Right atrium auricular region (tissue), 2 donors: ENCODE measurements around the gene ZSWIM3. TPM values are rescaled to one million over a fixed set of nuclear protein-coding genes. Genes with fewer than 3 reads are reported as not detected.

Experiments
- DNase-seq: peaks from one replicate; pipeline ENCODE4 v3.0.0-alpha.2; 2019; ENCODE audit warnings: low spot score
- H3K27ac ChIP-seq, 2 donors: fragments of 200-600 bp; sonication (generic); 1 replicate in 1 of 2; 2 replicates in 1 of 2; pipeline ENCODE4 v1.5.1; 2016 to 2019
- H3K27me3 ChIP-seq, 2 donors: fragments of 200-600 bp; sonication (generic); one replicate each; pipeline versions ENCODE4 v1.5.1 to v1.6.0; 2017 to 2019
- H3K36me3 ChIP-seq: fragments of 200-600 bp; sonication (generic); one replicate; pipeline ENCODE4 v1.5.1; 2016
- H3K4me1 ChIP-seq, 2 donors: fragments of 200-600 bp; sonication (generic); one replicate each; pipeline versions ENCODE4 v1.5.1 to v1.6.0; 2017 to 2019
- H3K4me3 ChIP-seq, 2 donors: fragments of 200-600 bp; sonication (generic); 1 replicate in 1 of 2; 2 replicates in 1 of 2; pipeline ENCODE4 v1.5.1; 2017 to 2019; ENCODE audit warnings: mild to moderate bottlenecking in 1 of 2, moderate library complexity in 1 of 2
- H3K9me3 ChIP-seq, 2 donors: fragments of 200-600 bp; sonication (generic); one replicate each; pipeline ENCODE4 v1.5.1; 2019
- CTCF ChIP-seq, 2 donors: fragments of 200-600 bp; sonication (generic); IDR thresholded peaks; one replicate each; pipeline ENCODE4 v1.5.1; 2019; ENCODE audit warnings: antibody characterized with exemption in 2 of 2
- total RNA-seq, 2 donors: library from RNA; depleted of rRNA; stranded (reverse); fragments of >200 nt; gene quantifications; one replicate each; pipeline ENCODE4 v1.1.0, GENCODE V29; 2016

The ZSWIM3 gene
- total RNA-seq, 2 donors from 2014 or later, result 2.4 to 3.7 TPM

GRCh38 chr20:45853484-45853883, 3.9 kb upstream of the ZSWIM3 start:
- Histone ChIP-seq H3K27me3 (no peaks in the 10 kb centered on the region), H3K27ac (no peak overlapping the region), H3K9me3 (no peaks in the 10 kb centered on the region), H3K4me1 (peaks cover 0 to 32% of the 10 kb centered on the region in 2 donors), H3K36me3 (peaks cover 11% of the 10 kb centered on the region), H3K4me3 (no peak overlapping the region)
- no peak for TF ChIP-seq CTCF (IDR thresholded peaks at IDR 0.05)
- no peak for DNase-seq

GRCh38 chr20:45857882-45858216, 435 bp downstream of the ZSWIM3 start:
- Histone ChIP-seq H3K4me3 (peak overlapping the region; percentile 75 to 87), H3K4me1 (peaks cover 0 to 33% of the 10 kb centered on the region in 2 donors)
- TF ChIP-seq CTCF (IDR thresholded peaks at IDR 0.05), result no peak

GRCh38 chr20:45859916-45860315, 2.5 kb downstream of the ZSWIM3 start:
- H3K36me3 ChIP-seq, result no peaks in the 10 kb centered on the region
- no peak overlapping the region for H3K27ac ChIP-seq
- H3K9me3 ChIP-seq, result no peaks in the 10 kb centered on the region
- H3K4me3 ChIP-seq, result no peak overlapping the region
- no peak for TF ChIP-seq CTCF (IDR thresholded peaks at IDR 0.05)
- no peaks in the 10 kb centered on the region for H3K27me3 ChIP-seq
- H3K4me1 ChIP-seq, result peaks cover 0 to 29% of the 10 kb centered on the region in 2 donors
- no peak for DNase-seq

More at GRCh38 chr20:45857882-45858216, 435 bp downstream of the ZSWIM3 start:
- H3K27me3 ChIP-seq, result no peaks in the 10 kb centered on the region
- DNase-seq, result no peak
- H3K9me3 ChIP-seq, result no peaks in the 10 kb centered on the region
- H3K36me3 ChIP-seq, result peaks cover 8% of the 10 kb centered on the region
- peak overlapping the region; percentile 72 to 80 for H3K27ac ChIP-seq

- Histone ChIP-seq H3K4me3 (no peak overlapping the region), H3K27me3 (no peaks in the 10 kb centered on the region), H3K36me3 (no peaks in the 10 kb centered on the region), H3K27ac (no peak overlapping the region), H3K9me3 (no peaks in the 10 kb centered on the region), H3K4me1 (peaks cover 0 to 21% of the 10 kb centered on the region in 2 donors)
- no peak for DNase-seq
- no peak for TF ChIP-seq CTCF (IDR thresholded peaks at IDR 0.05)
Measured at GRCh38 chr20:45860560-45861220, 3.3 kb downstream of the ZSWIM3 start.

- TF ChIP-seq CTCF (IDR thresholded peaks at IDR 0.05), result no peak
- DNase-seq, result no peak
- no peak overlapping the region for H3K27ac ChIP-seq
- H3K27me3 ChIP-seq, result no peaks in the 10 kb centered on the region
- no peak overlapping the region for H3K4me3 ChIP-seq
- H3K9me3 ChIP-seq, result no peaks in the 10 kb centered on the region
- peaks cover 0 to 13% of the 10 kb centered on the region in 2 donors for H3K4me1 ChIP-seq
- H3K36me3 ChIP-seq, result no peaks in the 10 kb centered on the region
Measured at GRCh38 chr20:45861221-45862075, 4.0 kb downstream of the ZSWIM3 start.
